CD4-positive, alpha-beta T cell treated with Interleukin-15 for 1 hour (primary cell): ENCODE data around the gene DAPK3.
"Not testable (repeated sequence)": the region's sequence is repeated elsewhere in the genome, so short reads cannot be mapped to it uniquely, and the experiment has no call there.

Experiments
- DNase-seq: peaks from one replicate; pipeline ENCODE4 v3.0.0-alpha.2; 2020

DAPK3 gene

DNA sequence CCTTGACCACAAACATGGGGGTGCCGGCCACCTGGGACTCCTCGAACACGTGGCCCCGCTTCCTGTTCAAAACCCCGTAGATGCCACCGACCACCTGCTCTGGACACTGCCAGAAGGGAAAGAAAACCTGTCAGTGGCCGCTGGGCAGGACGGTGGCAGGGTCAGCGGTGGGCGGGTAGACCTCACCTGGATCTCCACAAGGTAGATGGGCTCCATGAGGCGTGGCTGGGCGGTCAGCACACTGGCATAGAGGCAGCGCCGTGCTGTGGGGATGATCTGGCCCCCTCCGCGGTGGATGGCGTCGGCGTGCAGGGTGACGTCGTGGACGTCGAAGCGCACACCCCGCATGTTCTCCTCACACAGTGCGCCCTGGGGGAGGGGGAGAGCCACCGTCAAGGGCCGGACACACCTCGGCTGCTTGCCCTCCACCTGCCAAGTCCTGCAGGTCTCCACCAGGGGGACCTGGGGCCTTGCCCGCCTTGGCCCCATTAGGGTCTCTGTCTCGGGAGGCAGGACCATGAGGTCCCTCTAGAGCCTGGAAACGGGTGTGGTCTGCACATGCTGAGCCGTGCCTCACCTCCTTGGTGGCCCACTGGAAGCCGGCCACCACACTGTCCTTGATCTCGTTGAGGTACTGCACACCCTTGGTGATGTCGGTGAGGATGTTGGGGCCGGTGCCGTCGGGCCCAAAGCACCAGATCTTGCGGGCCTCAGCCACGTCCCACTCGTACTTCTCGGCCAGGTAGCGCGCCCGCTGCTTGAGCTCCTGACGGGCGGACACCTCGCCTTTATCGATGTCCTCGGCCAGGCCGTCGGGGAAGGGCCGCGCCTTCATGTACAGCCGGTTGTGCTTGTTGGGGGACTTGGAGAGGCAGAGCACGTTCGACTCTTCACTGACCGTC lies 6.6 kb upstream of the DAPK3 start:
- no peak for DNase-seq

DNA sequence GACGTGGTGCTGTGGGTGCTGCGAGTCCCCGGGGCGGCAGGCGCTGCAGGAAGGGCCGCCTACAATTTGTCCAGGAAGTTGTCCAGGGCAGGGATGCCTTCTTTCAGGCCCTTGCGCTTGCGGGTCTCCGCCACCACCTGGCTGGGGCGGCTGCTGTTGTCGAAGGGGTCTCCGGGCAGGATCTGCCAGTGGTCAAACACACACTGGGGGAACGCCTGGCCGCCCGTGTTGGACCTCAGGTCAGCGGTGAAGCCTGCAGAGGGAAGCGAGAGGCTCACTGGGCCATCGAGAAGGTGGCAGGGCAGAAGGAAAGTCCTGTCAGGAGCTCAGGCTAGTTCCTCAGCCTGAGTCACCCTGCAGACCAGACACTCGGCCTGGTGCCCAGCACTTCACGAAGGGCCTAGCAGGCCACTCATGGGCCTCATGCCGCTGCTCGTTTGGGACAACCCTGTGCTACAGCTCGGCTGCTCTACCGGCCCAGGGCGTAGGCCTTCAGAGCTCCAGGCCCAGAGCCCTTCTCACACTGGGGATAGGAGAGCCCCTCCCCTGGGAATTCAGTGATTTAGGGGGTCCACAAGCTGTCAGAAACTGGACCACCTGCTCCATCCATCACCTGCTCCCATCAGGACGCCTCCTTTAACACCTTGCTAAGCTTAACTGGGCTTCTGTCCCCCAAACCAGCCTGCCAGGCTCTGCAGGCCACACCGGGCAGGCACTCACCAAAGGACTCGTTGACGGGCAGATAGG lies 5.8 kb upstream of the DAPK3 start:
- DNase-seq, result no peak

DNA sequence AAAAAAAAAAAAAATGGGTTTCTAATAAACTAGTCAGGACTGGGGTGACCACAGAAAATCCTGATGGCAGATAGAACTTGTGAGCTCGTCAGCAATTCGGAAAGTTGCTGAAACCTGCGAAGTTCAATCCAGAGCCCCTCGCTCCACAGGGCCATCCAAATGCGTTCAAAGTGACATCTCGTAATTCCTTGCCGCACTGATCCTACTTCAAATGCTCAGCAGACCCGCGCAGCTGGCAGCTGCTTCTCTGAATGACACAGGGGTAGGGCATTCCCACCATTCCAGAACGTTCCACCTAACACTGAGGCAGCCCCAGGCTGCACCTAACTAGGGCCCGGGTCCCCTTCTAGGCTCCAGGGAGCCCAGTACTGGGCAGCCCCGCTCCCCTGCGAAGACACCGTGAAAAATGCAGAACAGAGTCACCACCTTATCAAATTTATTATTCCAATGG lies 4.8 kb upstream of the DAPK3 start:
- no peak for DNase-seq

DNA sequence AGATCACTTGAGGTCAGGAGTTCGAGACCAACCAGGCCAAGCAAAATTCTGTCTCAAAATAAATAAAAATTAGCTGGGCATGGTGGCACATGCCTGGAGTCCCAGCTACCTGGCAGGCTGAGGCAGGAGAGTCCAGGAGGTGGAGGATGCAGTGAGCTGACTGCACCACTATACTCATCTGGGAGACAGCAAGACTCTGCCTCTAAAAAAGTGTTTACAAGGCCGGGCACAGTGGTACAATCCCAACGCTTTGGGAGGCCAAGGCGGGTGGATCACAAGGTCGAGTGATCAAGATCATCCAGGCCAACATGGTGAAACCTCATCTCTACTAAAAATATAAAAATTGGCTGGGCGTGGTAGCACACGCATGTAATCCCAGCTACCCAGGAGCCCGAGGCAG lies 4.2 kb upstream of the DAPK3 start:
- DNase-seq, result no peak

DNA sequence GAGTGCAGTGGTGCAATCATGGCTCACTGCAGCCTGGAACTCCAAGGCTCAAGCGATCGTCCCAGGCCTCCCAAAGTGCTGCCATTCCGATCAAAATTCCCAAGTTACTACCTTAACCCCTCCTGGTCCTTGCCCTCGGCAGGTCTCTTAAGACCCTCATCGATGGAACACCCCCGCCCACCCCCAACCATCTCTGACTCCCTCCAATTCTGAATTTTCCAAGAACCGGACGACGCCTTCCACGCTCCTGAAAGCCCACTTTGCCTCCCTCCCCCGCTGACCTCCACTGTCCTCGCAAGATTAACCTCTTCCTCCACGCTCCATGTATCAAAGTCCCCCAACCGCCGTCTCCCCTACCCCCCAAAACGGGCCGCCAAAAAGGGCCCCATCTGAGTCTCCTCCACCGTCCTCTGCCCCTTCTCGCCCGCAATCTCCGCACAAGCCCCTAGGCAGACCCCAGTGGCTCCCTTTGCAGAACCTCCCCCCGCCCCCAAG lies 539 bp downstream of the DAPK3 start:
- no peak for DNase-seq

DNA sequence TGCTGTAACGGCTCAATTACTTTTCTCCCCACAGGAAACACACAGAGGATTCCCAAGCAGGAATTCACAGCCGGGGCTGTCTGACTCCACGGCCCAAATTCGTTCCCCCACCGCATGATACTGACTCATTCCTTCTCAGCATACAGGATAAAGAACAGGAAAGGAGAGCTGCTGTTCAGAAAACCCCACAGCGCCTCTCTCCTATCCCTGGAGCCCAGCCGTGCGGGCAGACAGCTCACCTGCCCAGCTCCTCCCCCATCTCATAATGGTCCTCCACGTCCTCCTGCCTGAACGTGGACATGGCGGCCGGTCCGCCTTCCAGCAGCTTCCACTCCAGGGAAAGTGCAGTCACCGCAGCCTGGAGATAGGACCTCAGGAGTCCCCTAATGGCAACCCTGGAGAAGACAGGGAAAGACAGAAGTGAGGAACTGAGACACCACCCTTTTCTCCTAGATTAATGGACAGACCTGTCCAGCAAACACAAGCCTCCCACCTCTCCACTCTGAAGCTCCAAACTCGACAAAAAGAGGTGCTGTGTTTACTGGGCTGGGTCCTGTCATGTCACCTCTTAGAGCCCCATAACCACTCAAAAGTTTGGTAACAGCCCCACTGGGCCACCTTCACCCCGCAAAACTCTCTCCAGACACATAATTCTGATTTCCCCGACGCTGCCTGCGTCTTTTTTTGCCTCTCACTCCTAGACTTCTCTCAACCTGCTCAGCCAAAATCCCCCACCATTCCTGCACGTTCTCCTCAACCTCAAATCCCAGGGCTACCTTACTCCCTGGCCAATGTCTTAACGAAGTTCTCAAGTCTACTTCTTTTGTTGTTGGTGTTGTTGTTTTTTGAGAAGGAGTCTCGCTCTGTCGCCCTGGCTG lies 1.2 kb downstream of the DAPK3 start:
- no peak for DNase-seq

DNA sequence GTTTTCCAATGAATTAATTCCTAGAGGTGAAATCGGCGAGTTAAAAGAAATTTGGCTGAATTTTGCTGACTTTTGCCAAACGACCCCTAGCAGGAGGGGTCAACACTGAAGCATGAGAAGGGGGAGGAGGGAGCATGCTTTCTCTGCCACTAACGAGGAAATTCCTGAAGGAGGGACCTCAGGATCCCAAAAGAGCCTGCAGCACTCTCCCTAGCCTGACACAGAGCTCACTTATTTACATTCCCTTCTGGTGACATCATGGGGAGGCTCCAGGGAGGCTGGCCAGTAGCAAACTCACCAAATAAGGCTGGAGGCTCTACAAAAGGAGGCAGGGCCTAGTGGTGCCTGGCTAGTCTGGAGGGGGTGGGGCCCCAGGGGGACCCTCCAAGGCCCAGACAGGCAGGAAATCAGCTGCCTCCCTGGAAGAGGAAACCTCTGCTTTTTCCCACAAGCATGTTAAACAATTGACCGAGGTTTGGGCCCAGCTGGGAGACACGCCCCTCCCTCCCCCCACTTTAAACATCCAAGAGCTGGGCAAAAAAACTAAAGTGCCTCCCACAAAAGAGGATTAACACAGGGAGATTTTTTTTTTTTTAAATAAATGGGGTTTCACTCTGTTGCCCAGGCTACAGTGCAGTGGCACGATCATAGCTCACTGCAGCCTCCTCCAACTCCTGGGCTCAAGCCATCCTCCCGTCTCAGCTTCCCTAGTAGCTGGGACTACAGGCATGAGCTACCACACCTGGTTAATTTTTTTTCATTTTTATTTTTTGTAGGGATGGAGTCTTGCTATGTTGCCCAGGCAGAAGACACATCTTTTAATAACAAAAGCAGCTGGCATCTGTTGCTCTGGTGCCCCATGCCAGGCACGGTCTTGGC lies 2.1 kb downstream of the DAPK3 start:
- DNase-seq, result no peak

DNA sequence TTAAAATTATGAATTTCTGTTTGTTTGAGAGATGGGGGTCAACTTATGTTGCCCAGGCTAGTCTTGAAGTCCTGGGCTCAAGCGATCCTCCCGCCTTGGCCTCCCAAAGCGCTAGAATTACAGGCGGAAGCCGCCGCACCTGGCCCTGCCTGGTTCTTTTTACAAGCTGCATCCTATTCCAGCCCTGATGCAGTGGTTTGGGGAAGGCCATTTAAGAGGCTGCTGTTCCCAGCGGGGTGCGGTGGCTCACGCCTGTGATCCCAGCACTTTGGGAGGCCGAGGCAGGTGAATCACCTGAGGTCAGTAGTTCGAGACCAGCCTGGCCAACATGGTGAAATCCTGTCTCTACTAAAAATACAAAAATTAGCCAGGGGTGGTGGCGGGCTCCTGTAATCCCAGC lies 2.9 kb downstream of the DAPK3 start:
- DNase-seq, result not testable (repeated sequence)

DNA sequence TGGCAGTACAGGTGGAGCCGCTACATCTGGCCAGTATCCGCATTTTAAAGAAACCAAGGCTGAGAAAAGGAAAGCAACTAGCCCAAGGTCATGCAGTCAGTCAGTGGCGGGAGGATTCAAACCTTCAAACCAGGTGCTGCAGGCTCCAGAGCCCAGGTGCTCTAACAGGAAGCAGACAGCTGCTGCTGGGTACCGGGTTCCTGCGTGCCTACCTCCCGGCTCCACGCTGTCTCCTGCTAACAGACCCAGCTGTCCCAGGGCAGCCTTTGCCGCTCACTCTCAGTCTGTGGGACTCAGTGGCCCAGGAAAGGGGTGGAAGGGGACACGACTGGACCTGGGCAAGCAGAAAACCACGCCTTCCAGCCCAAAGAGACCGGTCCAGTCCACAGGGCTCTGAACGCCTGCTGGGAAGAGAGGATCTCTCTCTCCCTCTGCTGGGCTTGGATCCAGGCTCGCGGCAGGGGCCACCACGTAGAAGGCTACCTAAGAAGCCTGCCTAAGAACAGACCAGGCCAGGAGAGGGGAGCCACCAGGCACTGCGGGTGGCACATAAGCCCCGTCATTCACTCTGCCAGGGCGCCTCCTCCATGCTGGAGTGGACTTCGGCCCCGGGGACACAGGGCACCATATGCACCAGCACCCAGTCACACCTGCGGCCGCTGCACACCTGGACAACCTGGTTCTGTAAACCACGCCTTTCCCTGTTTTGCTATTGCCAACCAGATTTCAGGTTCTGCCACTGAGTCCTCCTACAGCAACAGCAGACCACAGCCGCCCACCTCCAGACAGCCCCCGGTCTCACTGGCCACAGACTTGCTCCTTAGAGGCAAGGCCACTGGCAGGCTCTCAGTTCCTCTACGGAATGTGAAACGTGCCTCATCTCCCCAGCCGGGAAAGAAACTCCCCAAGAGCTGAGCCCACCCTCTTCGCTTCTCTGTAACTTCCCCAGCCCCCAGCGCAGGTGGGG lies 4.6 kb downstream of the DAPK3 start:
- DNase-seq, result no peak

DNA sequence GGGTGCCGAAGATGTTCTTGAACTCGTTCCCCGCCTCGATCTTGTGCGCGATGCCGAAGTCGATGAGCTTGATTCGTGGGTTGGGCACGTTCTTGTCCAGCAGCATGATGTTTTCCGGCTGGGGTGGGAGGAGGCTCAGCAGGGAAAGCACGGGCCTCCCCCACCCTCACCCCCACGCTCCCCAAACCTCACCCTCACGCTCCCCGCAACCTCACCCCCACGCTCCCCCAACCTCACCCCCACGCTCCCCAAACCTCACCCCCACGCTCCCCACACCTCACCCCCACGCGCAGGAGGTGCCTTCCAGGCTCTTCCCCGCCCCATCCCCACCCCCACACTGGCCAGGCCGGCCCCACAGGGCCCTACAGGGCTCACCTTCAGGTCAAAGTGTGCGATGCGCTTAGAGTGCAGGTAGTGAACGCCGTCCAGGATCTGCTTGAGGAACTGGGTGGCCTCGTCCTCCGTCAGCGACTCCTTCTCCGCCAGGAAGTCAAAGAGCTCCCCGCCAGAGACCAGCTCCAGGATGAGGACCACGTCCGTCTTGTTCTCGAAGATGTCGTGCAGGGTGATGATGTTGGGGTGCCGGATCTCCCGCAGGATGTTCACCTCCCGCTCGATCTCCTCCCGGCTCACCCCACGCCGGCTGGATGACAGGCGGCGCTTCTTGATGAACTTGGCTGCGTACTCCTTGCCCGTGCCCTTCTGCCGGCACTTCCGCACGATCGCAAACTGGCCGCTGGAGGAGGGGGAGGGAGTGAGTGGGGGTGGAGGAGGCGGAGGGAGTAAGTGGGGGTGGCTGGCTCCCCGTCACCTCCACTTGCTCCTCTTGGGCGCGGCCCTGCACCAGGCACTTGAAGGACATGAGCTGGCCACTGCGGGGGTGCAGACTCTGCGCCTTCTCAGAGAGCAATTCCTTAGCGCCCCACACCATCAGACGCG lies 6.4 kb downstream of the DAPK3 start:
- no peak for DNase-seq

DNA sequence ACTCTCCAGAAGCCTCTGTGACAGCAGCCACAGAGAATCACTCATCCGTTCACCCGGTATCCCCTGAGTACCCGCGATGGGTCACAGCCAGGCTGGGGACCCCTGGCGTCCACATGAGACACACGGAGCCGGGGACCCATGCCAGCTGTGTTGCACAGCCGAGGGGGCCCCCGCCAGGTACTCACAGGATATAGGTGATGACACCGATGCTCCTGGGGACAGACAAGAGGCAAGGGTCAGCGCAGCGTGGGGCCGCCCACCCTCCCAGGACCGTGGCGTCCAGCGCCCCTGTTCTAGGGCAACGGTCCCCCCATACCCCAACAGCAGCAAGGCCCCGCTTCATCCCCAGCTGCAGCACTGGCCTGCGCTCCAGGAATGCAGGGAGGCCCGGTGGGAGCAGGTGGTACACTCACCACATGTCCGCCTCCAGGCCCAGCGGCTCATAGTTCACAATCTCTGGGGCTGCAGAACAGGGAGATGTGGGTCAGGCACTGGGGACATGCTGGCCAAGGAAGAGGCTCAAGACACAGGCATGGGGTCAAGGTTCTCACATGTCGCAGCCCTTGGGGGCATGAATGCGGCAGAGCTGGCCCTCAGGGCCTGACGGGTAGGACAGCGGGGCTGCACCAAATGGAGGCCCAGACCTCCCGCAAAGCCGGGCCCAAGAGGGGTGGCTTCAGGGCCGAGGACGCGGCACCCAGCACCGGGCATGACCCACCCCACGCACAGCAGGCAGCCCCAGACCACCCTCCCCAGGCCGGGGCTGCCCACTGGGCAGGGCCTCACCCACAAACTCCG lies 7.2 kb downstream of the DAPK3 start:
- no peak for DNase-seq

DNA sequence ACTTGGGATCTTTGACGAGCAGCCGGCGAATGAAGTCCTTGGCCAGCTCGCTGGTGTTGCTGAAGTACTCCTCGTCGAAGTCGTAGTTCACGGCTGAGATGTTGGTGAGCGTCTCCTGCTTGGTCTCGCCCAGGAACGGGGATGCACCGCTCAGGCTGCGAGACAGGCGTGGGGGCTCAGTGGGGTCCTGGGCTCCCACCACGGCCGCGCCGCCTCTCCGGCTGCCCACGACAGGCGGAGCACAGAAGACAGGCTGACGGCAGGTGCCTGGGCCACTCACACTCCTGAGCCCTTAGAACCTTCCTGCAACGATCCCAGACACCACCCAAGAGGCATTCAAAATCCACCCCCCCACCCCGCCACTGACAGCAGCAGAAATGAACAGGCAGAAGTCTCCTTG lies 9.9 kb downstream of the DAPK3 start:
- no peak for DNase-seq

DNA sequence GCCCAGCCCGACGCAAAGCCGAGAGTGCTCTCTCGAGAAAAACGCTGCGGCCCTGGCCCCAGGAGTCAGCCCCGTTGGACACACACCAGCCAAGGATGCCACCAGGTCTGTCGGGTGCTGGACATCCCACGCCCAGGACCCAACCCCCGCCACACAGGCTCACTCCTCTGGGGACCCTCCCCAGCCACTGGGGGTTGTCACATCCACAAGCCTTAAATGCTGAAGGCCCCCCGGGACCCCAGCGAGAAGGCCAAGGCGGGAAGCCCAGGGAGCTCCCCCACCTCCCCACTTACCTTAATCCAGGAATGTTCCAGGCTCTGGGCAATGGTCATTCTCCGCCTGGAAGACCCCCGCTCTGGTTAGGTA lies 11.2 kb downstream of the DAPK3 start:
- DNase-seq, result no peak

DNA sequence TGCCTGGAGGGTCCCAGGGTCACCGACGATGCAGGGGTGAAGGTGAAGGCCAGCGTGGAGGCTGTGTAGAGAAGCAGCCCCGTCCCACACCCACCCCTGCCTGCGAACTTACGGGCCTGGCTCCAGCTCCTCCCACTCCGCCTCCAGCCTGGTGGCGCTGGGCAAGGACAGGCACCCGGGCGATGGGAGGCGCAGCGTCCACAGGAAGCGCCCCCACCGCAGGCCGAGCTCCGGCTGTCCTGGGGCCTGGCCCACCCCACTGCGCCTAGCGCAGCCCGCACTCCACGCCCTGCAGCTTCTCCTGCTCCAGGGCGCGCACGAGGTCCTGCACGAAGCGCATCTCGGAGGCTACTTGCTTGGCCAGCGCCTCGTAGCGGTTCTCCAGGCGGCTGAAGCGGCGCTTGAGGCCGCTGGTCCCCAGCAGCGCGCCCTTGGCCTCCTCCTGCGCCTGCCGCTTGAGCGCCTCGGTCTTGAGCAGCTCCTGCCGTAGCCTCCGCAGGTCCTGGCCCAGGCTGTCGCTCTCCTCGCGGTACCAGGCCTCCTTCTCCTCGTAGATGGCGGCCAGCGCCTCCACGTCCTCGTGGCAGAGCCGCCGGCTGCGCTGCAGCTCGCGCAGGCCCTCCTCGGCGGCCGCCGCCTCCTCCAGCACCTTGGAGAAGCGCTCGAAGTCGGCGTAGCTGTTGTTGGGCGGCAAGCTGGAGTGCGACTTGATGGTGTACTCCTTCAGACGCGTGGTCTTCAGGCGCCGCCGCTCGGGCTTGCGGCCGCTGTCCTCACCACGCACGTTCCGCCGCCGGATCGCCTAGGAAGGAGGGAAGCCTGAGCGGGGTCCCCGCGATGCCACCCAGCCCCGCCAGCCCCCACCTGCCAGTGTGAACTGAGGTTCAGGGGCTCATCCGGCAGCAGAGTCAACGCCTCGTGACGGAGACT lies 11.8 kb downstream of the DAPK3 start:
- no peak for DNase-seq

DNA sequence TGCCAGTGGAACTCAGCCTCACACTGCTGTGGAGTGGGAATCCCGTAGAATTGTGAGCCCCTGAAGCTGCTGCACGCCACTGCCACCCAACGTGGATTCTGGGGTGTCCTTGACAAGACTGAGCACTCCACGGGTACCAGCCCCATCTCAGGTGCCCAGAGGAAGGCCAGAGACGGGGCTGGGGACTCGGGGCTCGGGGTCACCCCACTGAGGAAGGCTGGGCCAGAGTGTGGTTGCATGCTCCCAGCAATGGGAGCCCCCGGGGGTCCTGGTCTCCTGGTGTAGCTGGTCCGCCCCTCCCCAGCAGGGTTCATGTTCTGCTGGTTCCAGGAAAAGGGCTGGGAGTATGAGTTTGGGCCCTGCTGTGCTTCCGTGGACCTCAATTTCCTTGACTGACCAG lies 15.2 kb downstream of the DAPK3 start:
- DNase-seq, result no peak

DNA sequence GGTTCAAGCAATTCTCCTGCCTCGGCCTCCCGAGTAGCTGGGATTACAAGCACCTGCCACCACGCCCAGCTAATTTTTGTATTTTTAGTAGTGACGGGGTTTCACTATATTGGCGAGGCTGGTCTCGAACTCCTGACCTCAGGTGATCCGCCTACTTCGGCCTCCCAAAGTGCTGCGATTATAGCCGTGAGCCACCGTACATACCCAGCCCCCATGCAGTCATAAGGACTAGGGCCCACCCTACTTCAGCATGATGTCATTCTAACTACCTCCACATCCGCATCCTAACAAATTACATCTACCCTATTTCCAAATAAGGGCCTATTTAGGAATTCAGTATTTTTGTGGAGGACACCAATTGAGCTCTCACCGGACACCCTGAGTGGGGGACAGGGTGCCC lies 15.6 kb downstream of the DAPK3 start:
- not testable (repeated sequence) for DNase-seq

DNA sequence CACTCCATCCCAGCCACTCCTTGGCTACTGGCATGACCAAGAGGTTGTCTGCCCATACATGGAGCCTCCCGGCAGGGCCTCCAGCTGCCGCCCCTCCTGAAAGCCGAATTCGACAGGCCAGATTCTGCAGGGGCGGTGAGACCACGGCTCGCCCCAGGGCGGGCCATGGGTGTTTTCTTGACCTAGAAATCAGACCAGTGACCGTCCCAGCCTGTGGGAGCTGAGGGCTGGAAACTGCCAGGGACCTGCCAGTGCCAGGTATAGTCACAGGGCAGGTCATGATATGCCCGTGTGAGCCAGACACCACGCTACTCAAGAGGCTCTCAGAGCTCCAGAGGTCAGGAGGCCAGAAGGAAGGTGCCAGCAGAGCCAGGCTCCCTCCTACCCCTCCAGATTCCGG lies 16.8 kb downstream of the DAPK3 start:
- no peak for DNase-seq
